ENCODE results near the gene PHC2.

PHC2 gene

GRCh38 chr1:33454646-33455282, 23.9 kb upstream of the PHC2 start:
- no peak for TF ChIP-seq CTCF (conservative IDR thresholded peaks at IDR 0.05; ENCODE audit: low read length)
- no peak for DNase-seq (ENCODE audit: low read depth)
- H3K4me3 ChIP-seq (ENCODE audit: low read length): no peak overlapping the region

- no peak for DNase-seq (ENCODE audit: low read depth)
- TF ChIP-seq CTCF (conservative IDR thresholded peaks at IDR 0.05; ENCODE audit: low read length): no peak
- no peak overlapping the region for H3K4me3 ChIP-seq (ENCODE audit: low read length)
These were observed 15.7 kb upstream of the PHC2 start for GRCh38 chr1:33446590-33446989.

GRCh38 chr1:33445108-33445507, 14.2 kb upstream of the PHC2 start:
- DNase-seq (ENCODE audit: low read depth): no peak
- no peak for TF ChIP-seq CTCF (conservative IDR thresholded peaks at IDR 0.05; ENCODE audit: low read length)
- H3K4me3 ChIP-seq (ENCODE audit: low read length): no peak overlapping the region

- no peak for TF ChIP-seq CTCF (conservative IDR thresholded peaks at IDR 0.05; ENCODE audit: low read length)
- DNase-seq (ENCODE audit: low read depth): peak; percentile 47
- no peak overlapping the region for H3K4me3 ChIP-seq (ENCODE audit: low read length)
These were observed 12.8 kb upstream of the PHC2 start for GRCh38 chr1:33443705-33444180.

GRCh38 chr1:33443080-33443704, 12.3 kb upstream of the PHC2 start:
- no peak for DNase-seq (ENCODE audit: low read depth)
- TF ChIP-seq CTCF (conservative IDR thresholded peaks at IDR 0.05; ENCODE audit: low read length): no peak
- H3K4me3 ChIP-seq (ENCODE audit: low read length): no peak overlapping the region

GRCh38 chr1:33442141-33442540, 11.2 kb upstream of the PHC2 start:
- no peak for TF ChIP-seq CTCF (conservative IDR thresholded peaks at IDR 0.05; ENCODE audit: low read length)
- no peak overlapping the region for H3K4me3 ChIP-seq (ENCODE audit: low read length)
- DNase-seq (ENCODE audit: low read depth): no peak

- no peak for TF ChIP-seq CTCF (conservative IDR thresholded peaks at IDR 0.05; ENCODE audit: low read length)
- DNase-seq (ENCODE audit: low read depth): no peak
- H3K4me3 ChIP-seq (ENCODE audit: low read length): no peak overlapping the region
These were observed 10.3 kb upstream of the PHC2 start for GRCh38 chr1:33441088-33441745.
